ENCODE measurements around the gene SHROOM2.

DNA sequence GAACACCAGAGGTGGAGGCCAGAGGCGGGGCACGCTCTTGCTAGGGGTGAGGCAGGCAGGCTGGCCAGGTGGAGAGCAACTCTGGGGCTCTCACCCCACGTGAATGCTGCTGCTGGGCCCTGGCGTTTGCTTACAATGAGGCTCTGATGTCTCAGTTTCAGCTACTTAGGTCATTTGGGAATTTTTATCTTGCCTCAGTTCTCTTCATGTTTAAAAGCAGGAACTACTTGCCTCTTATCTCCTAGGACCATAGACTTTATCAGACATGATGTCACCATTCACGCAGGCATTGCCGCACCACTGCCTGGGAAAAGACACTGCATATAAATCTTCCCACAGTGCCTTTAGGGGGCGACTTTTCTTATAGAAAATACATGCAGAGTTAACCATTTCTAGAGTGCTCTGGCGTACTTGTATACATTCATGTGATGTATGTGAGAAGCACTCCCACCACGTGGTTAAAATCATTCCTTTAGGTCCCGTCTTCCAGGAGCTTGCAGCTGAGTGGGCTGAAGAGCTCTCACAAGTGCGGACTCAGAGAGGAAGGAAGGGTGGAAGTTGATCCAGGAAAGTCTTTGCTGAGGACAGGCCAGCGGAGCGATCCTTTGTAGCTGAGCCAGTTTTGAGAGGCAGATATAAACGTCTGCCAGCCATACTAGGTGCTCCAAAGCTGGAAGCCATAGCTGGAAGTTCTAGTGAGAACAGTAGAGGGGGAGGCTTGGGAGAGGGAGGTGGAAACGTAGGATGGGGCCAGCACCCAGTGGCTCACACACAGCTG, 96.6 kb downstream of the SHROOM2 start:
- TF ChIP-seq CTCF (IDR thresholded peaks at IDR 0.05 in 4 of 5, conservative IDR thresholded peaks at IDR 0.05 in 1 of 5) = no peak
- TF ChIP-seq POLR2A (IDR thresholded peaks at IDR 0.05) = no peak
